ENCODE data around the gene PRDM2.
"Not testable (repeated sequence)": the region's sequence is repeated elsewhere in the genome, so short reads cannot be mapped to it uniquely, and the experiment has no call there.

The PRDM2 gene

GRCh38 chr1:13714851-13715250 lies 14.9 kb downstream of the PRDM2 start:
- no peak for DNase-seq (ENCODE audit: low spot score)
- in situ Hi-C loops (cut with MboI; ENCODE audit: low sequenced_read_pairs, unreplicated experiment) = no loop called here
- TF ChIP-seq CTCF (IDR thresholded peaks at IDR 0.05; ENCODE audit: borderline replicate concordance, control extremely low read depth, extremely low read depth, insufficient read depth, missing control alignments) = no peak

GRCh38 chr1:13715616-13716287 lies 15.8 kb downstream of the PRDM2 start:
- in situ Hi-C loops (cut with MboI; ENCODE audit: low sequenced_read_pairs, unreplicated experiment); DNase-seq (ENCODE audit: low spot score): not testable (repeated sequence)

- DNase-seq (ENCODE audit: low spot score) = no peak
- no peak for TF ChIP-seq CTCF (IDR thresholded peaks at IDR 0.05; ENCODE audit: borderline replicate concordance, control extremely low read depth, extremely low read depth, insufficient read depth, missing control alignments)
- in situ Hi-C loops (cut with MboI; ENCODE audit: low sequenced_read_pairs, unreplicated experiment) = no loop called here
These were observed 22.9 kb downstream of the PRDM2 start for GRCh38 chr1:13722808-13723360.

- no peak for TF ChIP-seq CTCF (IDR thresholded peaks at IDR 0.05; ENCODE audit: borderline replicate concordance, control extremely low read depth, extremely low read depth, insufficient read depth, missing control alignments)
- no peak for DNase-seq (ENCODE audit: low spot score)
- in situ Hi-C loops (cut with MboI; ENCODE audit: low sequenced_read_pairs, unreplicated experiment) = no loop called here
These were observed 23.8 kb downstream of the PRDM2 start for GRCh38 chr1:13723810-13724209.

- peak; percentile 68 for TF ChIP-seq CTCF (IDR thresholded peaks at IDR 0.05; ENCODE audit: borderline replicate concordance, control extremely low read depth, extremely low read depth, insufficient read depth, missing control alignments)
- peak; percentile 47 for DNase-seq (ENCODE audit: low spot score)
- in situ Hi-C loops (cut with MboI; ENCODE audit: low sequenced_read_pairs, unreplicated experiment) = no loop called here
These were observed 25.8 kb downstream of the PRDM2 start for GRCh38 chr1:13725714-13726175.

GRCh38 chr1:13728091-13728715 lies 28.2 kb downstream of the PRDM2 start:
- no peak for TF ChIP-seq CTCF (IDR thresholded peaks at IDR 0.05; ENCODE audit: borderline replicate concordance, control extremely low read depth, extremely low read depth, insufficient read depth, missing control alignments)
- in situ Hi-C loops (cut with MboI; ENCODE audit: low sequenced_read_pairs, unreplicated experiment) = no loop called here
- DNase-seq (ENCODE audit: low spot score) = no peak

GRCh38 chr1:13730291-13730690 lies 30.3 kb downstream of the PRDM2 start:
- DNase-seq (ENCODE audit: low spot score) = no peak
- TF ChIP-seq CTCF (IDR thresholded peaks at IDR 0.05; ENCODE audit: borderline replicate concordance, control extremely low read depth, extremely low read depth, insufficient read depth, missing control alignments) = no peak
- in situ Hi-C loops (cut with MboI; ENCODE audit: low sequenced_read_pairs, unreplicated experiment) = no loop called here

Data from GM13976 (cell line).